ENCODE results near the gene PODNL1. TPM values are rescaled to one million over a fixed set of nuclear protein-coding genes. Genes with fewer than 3 reads are reported as not detected.

PODNL1 gene
- total RNA-seq, 4 donors from 2014 or later = not detected

GRCh38 chr19:13956365-13956744, 18.1 kb upstream of the PODNL1 start:
- TF ChIP-seq CTCF (IDR thresholded peaks at IDR 0.05) = no peak
- no peak for ATAC-seq (ENCODE audit: low FRiP score)
- DNase-seq (ENCODE audit: low spot score) = no peak

- no peak for TF ChIP-seq CTCF (IDR thresholded peaks at IDR 0.05)
- DNase-seq (ENCODE audit: low spot score) = no peak
- ATAC-seq (ENCODE audit: low FRiP score) = no peak
Measured at GRCh38 chr19:13955662-13956364, 17.6 kb upstream of the PODNL1 start.

- no peak for DNase-seq (ENCODE audit: low spot score)
- ATAC-seq (ENCODE audit: low FRiP score) = no peak
- TF ChIP-seq CTCF (IDR thresholded peaks at IDR 0.05) = no peak
Measured at GRCh38 chr19:13954185-13954584, 16.0 kb upstream of the PODNL1 start.

- ATAC-seq (ENCODE audit: low FRiP score) = no peak
- no peak for TF ChIP-seq CTCF (IDR thresholded peaks at IDR 0.05)
- DNase-seq (ENCODE audit: low spot score) = no peak
Measured at GRCh38 chr19:13952931-13953531, 14.8 kb upstream of the PODNL1 start.

- ATAC-seq (ENCODE audit: low FRiP score) = peak; percentile 100
- DNase-seq (ENCODE audit: low spot score) = peak; percentile 96
- no peak for TF ChIP-seq CTCF (IDR thresholded peaks at IDR 0.05)
Measured at GRCh38 chr19:13952154-13952930, 14.1 kb upstream of the PODNL1 start, which contains the start of gene DCAF15. Gene DCAF15, plus strand, starts transcription at chr19:13952509. Its CDS starts 4 bp downstream, at chr19:13952513.

- no peak for TF ChIP-seq CTCF (IDR thresholded peaks at IDR 0.05)
- DNase-seq (ENCODE audit: low spot score) (no peak), ATAC-seq (ENCODE audit: low FRiP score) (no peak)
Measured at GRCh38 chr19:13951799-13952153, 13.6 kb upstream of the PODNL1 start.

Measured in omental fat pad (tissue), 4 donors.